ES-I3 (cell line): ENCODE results near the gene SLC15A5.

Experiments used
- H3K36me3 ChIP-seq: 2 replicates; pipeline ENCODE4 v1.6.1; 2013; ENCODE audit warnings: mild to moderate bottlenecking, low read length, control low read depth, moderate library complexity; ENCODE audit not compliant: insufficient read depth
- H3K4me1 ChIP-seq: 2 replicates; pipeline ENCODE4 v1.6.1; 2013; ENCODE audit warnings: mild to moderate bottlenecking, control low read depth, low read length; ENCODE audit not compliant: insufficient read depth
- H3K9ac ChIP-seq: 2 replicates; pipeline ENCODE4 v1.6.1; 2013; ENCODE audit warnings: low read depth, mild to moderate bottlenecking, low read length, moderate library complexity
- H3K9me3 ChIP-seq: 2 replicates; pipeline ENCODE4 v1.6.1; 2013; ENCODE audit warnings: mild to moderate bottlenecking, low read length, moderate library complexity; ENCODE audit not compliant: control insufficient read depth, insufficient read depth

SLC15A5 gene

DNA sequence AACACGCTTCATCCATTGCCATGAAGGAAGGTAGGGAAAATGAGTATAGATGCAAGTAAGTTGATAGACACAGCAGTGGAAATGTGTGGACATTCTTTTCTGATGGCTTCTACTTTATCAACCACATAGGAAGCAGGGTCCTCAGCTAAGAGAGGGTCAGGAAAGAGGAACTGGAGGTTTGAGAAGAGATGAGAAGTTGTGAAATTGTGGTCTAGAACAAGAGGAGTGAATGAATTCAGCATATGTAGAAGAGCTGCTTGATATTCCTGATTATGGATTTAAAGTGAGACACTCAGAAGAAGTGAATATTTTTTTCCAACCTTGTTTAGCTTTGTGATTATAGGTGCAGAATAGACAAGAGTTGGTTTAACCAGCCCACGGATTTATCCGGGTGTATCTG, 128.5 kb downstream of the SLC15A5 start:
- Histone ChIP-seq H3K9me3 (no peaks in the 10 kb centered on the region), H3K36me3 (no peaks in the 10 kb centered on the region), H3K9ac (no peak overlapping the region), H3K4me1 (no peaks in the 10 kb centered on the region)
